ENCODE measurements around the gene KCNQ1.

DNA sequence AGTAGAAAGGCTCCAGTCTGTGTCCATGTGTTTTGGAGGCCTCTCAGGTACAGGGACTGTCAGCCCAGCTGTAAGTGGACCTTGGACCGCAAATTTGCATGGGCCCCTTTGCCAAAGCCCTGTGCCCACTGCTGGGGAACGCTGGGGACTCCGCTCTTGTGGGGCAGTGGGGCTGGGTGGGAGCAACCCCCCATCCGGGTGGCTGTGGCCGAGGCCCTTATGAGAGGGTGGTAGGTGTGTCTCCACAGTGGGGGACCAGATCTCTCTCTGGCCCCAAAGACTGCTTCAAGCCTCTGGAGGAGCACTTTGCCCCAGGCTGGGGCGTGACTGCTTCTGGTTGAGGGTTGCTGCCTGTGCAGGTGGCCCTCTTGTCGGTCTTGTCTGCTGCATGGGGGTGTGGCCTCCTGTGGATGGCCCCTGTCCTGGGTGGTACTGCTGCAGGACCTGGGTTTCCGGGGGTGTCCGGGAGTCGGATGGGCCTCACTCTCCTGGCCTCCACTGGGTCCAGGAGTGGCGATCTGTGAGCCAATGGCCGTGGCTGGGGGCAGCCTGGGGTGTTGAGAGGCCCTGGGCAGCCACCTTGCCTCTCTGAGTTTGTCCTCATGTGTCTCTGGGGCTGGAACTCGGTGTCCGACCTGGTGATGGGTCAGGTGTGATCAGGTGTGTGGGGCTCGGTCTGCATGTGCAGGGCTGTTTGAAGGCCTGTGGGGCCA lies 15.9 kb downstream of the KCNQ1 start:
- TF ChIP-seq GATA2 (IDR thresholded peaks at IDR 0.05; ENCODE audit: low read depth, low read length) (no peak), GATA3 (IDR thresholded peaks at IDR 0.05; ENCODE audit: low read depth, low read length) (no peak)
